HepG2 (cell line): Measurements from ENCODE around the gene ZNF148. TPM values are rescaled to one million over a fixed set of nuclear protein-coding genes. Genes with fewer than 3 reads are reported as not detected.

ENCODE experiments used
- ATAC-seq: fragments of 200-7000 bp; cut with Tn5 transposase; 3 replicates; pipeline ENCODE4 v1.9.1; 2020; ENCODE audit warnings: mild to moderate bottlenecking, moderate library complexity
- BruUV-seq: library from RNA; stranded (reverse); fragments of 400-500 nt; replicated peaks from 2 replicates; lab custom pipeline; 2021; lab: Mats Ljungman, UMichigan
- CTCF ChIA-PET: fragments of 300-600 bp; formaldehyde crosslinking; extraction: SDS; loops from one replicate; lab custom pipeline; 2021; ENCODE audit warnings: low total read pairs, inconsistent platforms, low intra/inter-chr PET ratio; lab: Yijun Ruan, JAX
- POLR2A ChIA-PET: fragments of 350-600 bp; sonication (Branson Sonifier 250); formaldehyde crosslinking; loops from one replicate; lab custom pipeline; 2020; ENCODE audit warnings: antibody characterized with exemption, inconsistent platforms; lab: Yijun Ruan, JAX
- DNase-seq: peaks from one replicate; pipeline ENCODE4 v3.0.0-alpha.2; 2015; ENCODE audit warnings: low spot score
- FAIRE-seq: peaks from 3 replicates; lab custom pipeline; 2011; peaks lifted over from hg19 to GRCh38; lab: Jason Lieb, UNC
- H2AFZ ChIP-seq: one replicate; pipeline ENCODE4 v1.6.1; 2011; ENCODE audit warnings: low read length, inconsistent platforms
- H3K27ac ChIP-seq: fragments of 300-600 bp; 3 replicates; pipeline ENCODE4 v1.8.0; 2011; ENCODE audit warnings: mixed run types, mild to moderate bottlenecking, mixed read lengths, low read length, inconsistent platforms; ENCODE audit not compliant: insufficient read depth; ENCODE audit errors: extremely low read length
- H3K27me3 ChIP-seq, 2 experiments: fragments of 200-600 bp in 1 of 2; 2 replicates in 1 of 2; 3 replicates in 1 of 2; pipeline versions ENCODE4 v1.6.0 to v1.8.0; 2011; ENCODE audit warnings: low read length in 2 of 2, mild to moderate bottlenecking in 2 of 2, moderate library complexity in 2 of 2, inconsistent platforms in 1 of 2; ENCODE audit not compliant: insufficient read depth in 2 of 2, control insufficient read depth in 1 of 2
- H3K36me3 ChIP-seq, 2 experiments: fragments of 200-600 bp in 1 of 2; replicated peaks in 1 of 2; 2 replicates in 1 of 2; 3 replicates in 1 of 2; pipeline versions ENCODE4 v1.5.1 to v1.8.0; 2011; ENCODE audit warnings: low read length in 2 of 2, inconsistent platforms in 1 of 2; ENCODE audit not compliant: insufficient read depth in 2 of 2, control insufficient read depth in 1 of 2
- H3K4me1 ChIP-seq: 2 replicates; pipeline ENCODE4 v1.5.1; 2012; ENCODE audit warnings: low read length, inconsistent platforms; ENCODE audit not compliant: insufficient read depth
- H3K4me2 ChIP-seq: 2 replicates; pipeline ENCODE4 v1.6.0; 2011; ENCODE audit warnings: low read depth, low read length, inconsistent platforms
- H3K4me3 ChIP-seq, 3 experiments: fragments of 200-600 bp in 1 of 3; sonication (generic), shearing (Covaris generic) in 1 of 3; replicated peaks in 1 of 3; 2 replicates each; pipeline ENCODE4 v1.5.1; 2011 to 2016; ENCODE audit warnings: low read length in 3 of 3, inconsistent platforms in 2 of 3, low read depth in 2 of 3, mild to moderate bottlenecking in 2 of 3, control low read depth in 1 of 3, mixed read lengths in 1 of 3; ENCODE audit not compliant: insufficient read depth in 1 of 3
- H3K79me2 ChIP-seq: one replicate; pipeline ENCODE4 v1.6.1; 2011; ENCODE audit warnings: low read length, inconsistent platforms; ENCODE audit not compliant: insufficient read depth
- H3K9ac ChIP-seq: 2 replicates; pipeline ENCODE4 v1.6.0; 2011; ENCODE audit warnings: mild to moderate bottlenecking, low read depth, low read length, inconsistent platforms; ENCODE audit not compliant: insufficient read depth
- H3K9me3 ChIP-seq: 2 replicates; pipeline ENCODE4 v1.5.1; 2012; ENCODE audit warnings: mild to moderate bottlenecking, low read length
- H4K20me1 ChIP-seq: 2 replicates; pipeline ENCODE4 v1.6.0; 2011; ENCODE audit warnings: inconsistent platforms, mild to moderate bottlenecking, low read length, moderate library complexity; ENCODE audit not compliant: insufficient read depth
- ARNT ChIP-seq: fragments of 450-650 bp; IDR thresholded peaks from 2 replicates; pipeline ENCODE4 v1.6.1; 2017
- BCLAF1 ChIP-seq: fragments of 450-650 bp; IDR thresholded peaks from 2 replicates; pipeline ENCODE4 v1.6.1; 2017; ENCODE audit warnings: mild to moderate bottlenecking
- FOSL1 ChIP-seq: sonication (generic); formaldehyde crosslinking; IDR thresholded peaks from 2 replicates; pipeline ENCODE4 v1.9.0; 2021; ENCODE audit warnings: missing genetic modification reagents, borderline replicate concordance
- GLI4 ChIP-seq: sonication (generic); formaldehyde crosslinking; IDR thresholded peaks from 2 replicates; pipeline ENCODE4 v1.5.1; 2020; ENCODE audit warnings: missing genetic modification reagents, mild to moderate bottlenecking, moderate library complexity, borderline replicate concordance
- HDAC1 ChIP-seq: sonication (generic); formaldehyde crosslinking; IDR thresholded peaks from 2 replicates; pipeline ENCODE4 v1.5.1; 2020; ENCODE audit warnings: mild to moderate bottlenecking, missing genetic modification reagents
- HNF4G ChIP-seq, 2 experiments: sonication (generic) in 1 of 2; formaldehyde crosslinking in 1 of 2; IDR thresholded peaks; 2 replicates each; pipeline versions ENCODE4 v1.4.0 to v1.6.1; 2011 to 2020; ENCODE audit warnings: borderline replicate concordance in 2 of 2, low read depth in 2 of 2, mild to moderate bottlenecking in 2 of 2, low read length in 1 of 2, missing genetic modification reagents in 1 of 2, moderate library complexity in 1 of 2
- KDM5A ChIP-seq: fragments of 200-600 bp; sonication (generic); IDR thresholded peaks from 2 replicates; pipeline ENCODE4 v1.7.0; 2018; ENCODE audit warnings: antibody characterized with exemption, mild to moderate bottlenecking, low read length, borderline replicate concordance
- NPAS2 ChIP-seq: sonication (generic); formaldehyde crosslinking; IDR thresholded peaks from 2 replicates; pipeline ENCODE4 v1.8.0; 2022; ENCODE audit warnings: mild to moderate bottlenecking, missing genetic modification reagents, borderline replicate concordance
- ONECUT2 ChIP-seq: sonication (generic); formaldehyde crosslinking; IDR thresholded peaks from 2 replicates; pipeline ENCODE4 v1.4.0; 2020; ENCODE audit warnings: missing genetic modification reagents
- SALL1 ChIP-seq: sonication (generic); formaldehyde crosslinking; IDR thresholded peaks from 2 replicates; pipeline ENCODE4 v1.8.0; 2022; ENCODE audit warnings: mild to moderate bottlenecking, missing genetic modification reagents
- SETDB1 ChIP-seq: sonication (generic); formaldehyde crosslinking; IDR thresholded peaks from 2 replicates; pipeline ENCODE4 v1.5.1; 2020; ENCODE audit warnings: missing genetic modification reagents, mild to moderate bottlenecking, borderline replicate concordance
- ZBTB33 ChIP-seq: sonication (generic); formaldehyde crosslinking; IDR thresholded peaks from 2 replicates; pipeline ENCODE4 v1.4.0; 2020; ENCODE audit warnings: missing genetic modification reagents
- ZNF530 ChIP-seq: sonication (generic); formaldehyde crosslinking; IDR thresholded peaks from 2 replicates; pipeline ENCODE4 v1.5.0; 2020; ENCODE audit warnings: low read depth, mild to moderate bottlenecking, missing genetic modification reagents
- ZSCAN21 ChIP-seq: sonication (generic); formaldehyde crosslinking; IDR thresholded peaks from 2 replicates; pipeline ENCODE4 v1.8.0; 2022; ENCODE audit warnings: mild to moderate bottlenecking, missing genetic modification reagents, moderate library complexity, borderline replicate concordance
- WGBS: methylation state at CpG from one replicate; pipeline ENCODE4 v1.1.6; 2017; ENCODE audit warnings: low lambda C conversion rate; 5-methylcytosine and 5-hydroxymethylcytosine counted together
- in situ Hi-C: cut with HindIII; loops from 2 replicates; pipeline ENCODE4 v1.10.0; 2017; ENCODE audit warnings: low pct_unique_long_range_greater_than_20kb; ENCODE audit not compliant: extremely low pct_ligation_motif_present
- intact Hi-C: fragments of 100-400 bp; cut with micrococcal nuclease; formaldehyde crosslinking; loops from one replicate; pipeline ENCODE4 v1.10.0; 2022; ENCODE audit not compliant: unreplicated experiment
- polyA plus RNA-seq, 8 experiments: library from polyadenylated mRNA; depleted of rRNA in 3 of 8; stranded (reverse) in 7 of 8; unstranded in 1 of 8; fragments of >200 nt; fragmentation: Illumina TruSeq in 4 of 8; extraction: Trizol in 4 of 8; gene quantifications; 2 replicates each; pipeline versions ENCODE4 v1.2.1 to v1.2.3, GENCODE V29; 2011 to 2016; ENCODE audit warnings: low read depth in 4 of 8, missing spikeins in 1 of 8, mixed read lengths in 1 of 8; ENCODE audit not compliant: insufficient read depth in 1 of 8
- total RNA-seq, 5 experiments: library from RNA; depleted of rRNA; stranded (reverse); fragments of >200 nt; fragmentation: Illumina TruSeq; extraction: Trizol; gene quantifications; 2 replicates each; pipeline ENCODE4 v1.2.3, GENCODE V29; 2016; ENCODE audit warnings: low read depth in 1 of 5
- TF ChIP-seq, protein P1 (sequence below): sonication (generic); formaldehyde crosslinking; IDR thresholded peaks from 2 replicates; pipeline ENCODE4 v1.4.0; 2020; ENCODE audit warnings: mild to moderate bottlenecking, missing genetic modification reagents
- TF ChIP-seq, protein P2 (sequence below): sonication (generic); formaldehyde crosslinking; IDR thresholded peaks from 2 replicates; pipeline ENCODE4 v1.5.0; 2020; ENCODE audit warnings: missing genetic modification reagents

Gene ZNF148
- total and polyA plus RNA-seq, 2 of the 13 experiments (the other 11 are each of a cell fraction or from before 2014, with no cell fraction given) = 10.6 to 36.1 TPM

GRCh38 chr3:125316949-125317348, 58.2 kb downstream of the ZNF148 start (continued):
- no peak for TF ChIP-seq BCLAF1

GRCh38 chr3:125316246-125316645, 58.9 kb downstream of the ZNF148 start:
- ATAC-seq = no peak
- Histone ChIP-seq H3K4me2 (no peak overlapping the region), H2AFZ (no peak overlapping the region), H3K36me3 (peaks cover 5 to 30% of the 10 kb centered on the region in 2 experiments), H3K9me3 (no peaks in the 10 kb centered on the region), H3K27me3 (no peaks in the 10 kb centered on the region), H3K4me1 (no peaks in the 10 kb centered on the region), H3K27ac (no peak overlapping the region), H3K4me3 (no peak overlapping the region), H3K9ac (no peak overlapping the region), H3K79me2 (no peaks in the 10 kb centered on the region), H4K20me1 (no peaks in the 10 kb centered on the region)
- CTCF ChIA-PET = no interaction called here
- no peak for DNase-seq
- intact Hi-C loops = no loop called here
- 97% methylated on average over 1 of the region's 1 CpG for WGBS
- BruUV-seq = no TSS peak
- in situ Hi-C loops = no loop called here
- POLR2A ChIA-PET = no interaction called here
- FAIRE-seq = no peak
- TF ChIP-seq KDM5A (no peak), HNF4G (IDR thresholded peaks at IDR 0.05; ENCODE audit: borderline replicate concordance, low read depth, low read length) (no peak), HNF4G (CRISPR knock-in tag; IDR thresholded peaks at IDR 0.05; ENCODE audit: borderline replicate concordance, low read depth) (no peak), ZSCAN21 (CRISPR knock-in tag) (no peak), NPAS2 (no peak), ONECUT2 (CRISPR knock-in tag) (no peak), HDAC1 (CRISPR knock-in tag) (no peak), ZNF530 (CRISPR knock-in tag) (no peak), ARNT (no peak), GLI4 (CRISPR knock-in tag) (no peak), FOSL1 (CRISPR knock-in tag) (no peak), SETDB1 (CRISPR knock-in tag) (no peak), SALL1 (CRISPR knock-in tag) (no peak), ZBTB33 (CRISPR knock-in tag) (no peak)
- TF ChIP-seq, protein P1, sequence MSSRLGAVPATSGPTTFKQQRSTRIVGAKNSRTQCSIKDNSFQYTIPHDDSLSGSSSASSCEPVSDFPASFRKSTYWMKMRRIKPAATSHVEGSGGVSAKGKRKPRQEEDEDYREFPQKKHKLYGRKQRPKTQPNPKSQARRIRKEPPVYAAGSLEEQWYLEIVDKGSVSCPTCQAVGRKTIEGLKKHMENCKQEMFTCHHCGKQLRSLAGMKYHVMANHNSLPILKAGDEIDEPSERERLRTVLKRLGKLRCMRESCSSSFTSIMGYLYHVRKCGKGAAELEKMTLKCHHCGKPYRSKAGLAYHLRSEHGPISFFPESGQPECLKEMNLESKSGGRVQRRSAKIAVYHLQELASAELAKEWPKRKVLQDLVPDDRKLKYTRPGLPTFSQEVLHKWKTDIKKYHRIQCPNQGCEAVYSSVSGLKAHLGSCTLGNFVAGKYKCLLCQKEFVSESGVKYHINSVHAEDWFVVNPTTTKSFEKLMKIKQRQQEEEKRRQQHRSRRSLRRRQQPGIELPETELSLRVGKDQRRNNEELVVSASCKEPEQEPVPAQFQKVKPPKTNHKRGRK (CRISPR knock-in tag) = no peak
- TF ChIP-seq, protein P2, sequence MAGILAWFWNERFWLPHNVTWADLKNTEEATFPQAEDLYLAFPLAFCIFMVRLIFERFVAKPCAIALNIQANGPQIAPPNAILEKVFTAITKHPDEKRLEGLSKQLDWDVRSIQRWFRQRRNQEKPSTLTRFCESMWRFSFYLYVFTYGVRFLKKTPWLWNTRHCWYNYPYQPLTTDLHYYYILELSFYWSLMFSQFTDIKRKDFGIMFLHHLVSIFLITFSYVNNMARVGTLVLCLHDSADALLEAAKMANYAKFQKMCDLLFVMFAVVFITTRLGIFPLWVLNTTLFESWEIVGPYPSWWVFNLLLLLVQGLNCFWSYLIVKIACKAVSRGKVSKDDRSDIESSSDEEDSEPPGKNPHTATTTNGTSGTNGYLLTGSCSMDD (CRISPR knock-in tag) = no peak
